Fibroblast of lung (primary cell): ENCODE data around the gene STIMATE.

ENCODE experiments used
- CTCF ChIP-seq, 2 donors: IDR thresholded peaks in 1 of 2; conservative IDR thresholded peaks in 1 of 2; 1 replicate in 1 of 2; 2 replicates in 1 of 2; pipeline ENCODE4 v1.5.1; 2011 to 2012; ENCODE audit warnings: low read length in 2 of 2, control low read depth in 1 of 2, inconsistent platforms in 1 of 2, low read depth in 1 of 2, mild to moderate bottlenecking in 1 of 2
- EZH2 ChIP-seq: IDR thresholded peaks from 2 replicates; pipeline ENCODE4 v1.5.1; 2012; ENCODE audit warnings: low read length, control low read depth, mild to moderate bottlenecking; ENCODE audit errors: missing control alignments

- TF ChIP-seq EZH2, result no peak
- no peak for TF ChIP-seq CTCF (conservative IDR thresholded peaks at IDR 0.05 in 1 of 2, IDR thresholded peaks at IDR 0.05 in 1 of 2; ENCODE audit: low read depth in 1 of 2, low read length in 2 of 2)
Measured at GRCh38 chr3:52835766-52836470, 61.4 kb downstream of the STIMATE start.
